Measurements from ENCODE around the gene MMP21. TPM values are rescaled to one million over a fixed set of nuclear protein-coding genes. Genes with fewer than 3 reads are reported as not detected.

MMP21 gene
- total RNA-seq, 1 donor from 2014 or later: under 0.01 TPM

- Histone ChIP-seq H3K27ac (ENCODE audit: low read depth, low read length) (no peak overlapping the region), H3K4me1 (ENCODE audit: control insufficient read depth in 3 of 3, insufficient read depth in 3 of 3, low read length in 3 of 3) (no peaks in the 10 kb centered on the region), H3K9me3 (ENCODE audit: control insufficient read depth in 3 of 3, low read length in 3 of 3) (no peaks in the 10 kb centered on the region)
Measured at GRCh38 chr10:125779403-125780327, 4.0 kb upstream of the MMP21 start.

GRCh38 chr10:125778556-125778955 lies 2.9 kb upstream of the MMP21 start:
- no peaks in the 10 kb centered on the region for H3K36me3 ChIP-seq (ENCODE audit: control insufficient read depth in 3 of 3, insufficient read depth in 3 of 3, low read length in 3 of 3)
- no peak overlapping the region for H3K9ac ChIP-seq (ENCODE audit: low read depth in 1 of 3, low read length in 3 of 3)
- H3K27me3 ChIP-seq (ENCODE audit: control insufficient read depth in 3 of 3, insufficient read depth in 3 of 3, low read length in 3 of 3): peaks cover 0 to 11% (median 5%) of the 10 kb centered on the region in 3 donors
- no peak overlapping the region for H3K27ac ChIP-seq (ENCODE audit: low read depth, low read length)
- H3K9me3 ChIP-seq (ENCODE audit: control insufficient read depth in 3 of 3, low read length in 3 of 3): no peaks in the 10 kb centered on the region
- no peaks in the 10 kb centered on the region for H3K4me1 ChIP-seq (ENCODE audit: control insufficient read depth in 3 of 3, insufficient read depth in 3 of 3, low read length in 3 of 3)
- H3K4me3 ChIP-seq (ENCODE audit: low read length in 3 of 3): no peak overlapping the region

More at GRCh38 chr10:125779403-125780327, 4.0 kb upstream of the MMP21 start:
- Histone ChIP-seq H3K27me3 (ENCODE audit: control insufficient read depth in 3 of 3, insufficient read depth in 3 of 3, low read length in 3 of 3) (peaks cover 0 to 8% (median 5%) of the 10 kb centered on the region in 3 donors), H3K36me3 (ENCODE audit: control insufficient read depth in 3 of 3, insufficient read depth in 3 of 3, low read length in 3 of 3) (no peaks in the 10 kb centered on the region), H3K4me3 (ENCODE audit: low read length in 3 of 3) (no peak overlapping the region), H3K9ac (ENCODE audit: low read depth in 1 of 3, low read length in 3 of 3) (no peak overlapping the region)

- Histone ChIP-seq H3K9me3 (ENCODE audit: control insufficient read depth in 3 of 3, low read length in 3 of 3) (no peaks in the 10 kb centered on the region), H3K36me3 (ENCODE audit: control insufficient read depth in 3 of 3, insufficient read depth in 3 of 3, low read length in 3 of 3) (no peaks in the 10 kb centered on the region), H3K4me3 (ENCODE audit: low read length in 3 of 3) (no peak overlapping the region), H3K9ac (ENCODE audit: low read depth in 1 of 3, low read length in 3 of 3) (no peak overlapping the region), H3K27ac (ENCODE audit: low read depth, low read length) (no peak overlapping the region), H3K27me3 (ENCODE audit: control insufficient read depth in 3 of 3, insufficient read depth in 3 of 3, low read length in 3 of 3) (peaks cover 0 to 17% (median 9%) of the 10 kb centered on the region in 3 donors), H3K4me1 (ENCODE audit: control insufficient read depth in 3 of 3, insufficient read depth in 3 of 3, low read length in 3 of 3) (no peaks in the 10 kb centered on the region)
Measured at GRCh38 chr10:125777806-125778205, 2.2 kb upstream of the MMP21 start.

GRCh38 chr10:125774581-125775191 lies 935 bp downstream of the MMP21 start:
- Histone ChIP-seq H3K9ac (ENCODE audit: low read depth in 1 of 3, low read length in 3 of 3) (no peak overlapping the region), H3K36me3 (ENCODE audit: control insufficient read depth in 3 of 3, insufficient read depth in 3 of 3, low read length in 3 of 3) (no peaks in the 10 kb centered on the region), H3K4me1 (ENCODE audit: control insufficient read depth in 3 of 3, insufficient read depth in 3 of 3, low read length in 3 of 3) (no peaks in the 10 kb centered on the region), H3K9me3 (ENCODE audit: control insufficient read depth in 3 of 3, low read length in 3 of 3) (no peaks in the 10 kb centered on the region), H3K4me3 (ENCODE audit: low read length in 3 of 3) (no peak overlapping the region), H3K27ac (ENCODE audit: low read depth, low read length) (no peak overlapping the region), H3K27me3 (ENCODE audit: control insufficient read depth in 3 of 3, insufficient read depth in 3 of 3, low read length in 3 of 3) (peaks cover 0 to 17% (median 9%) of the 10 kb centered on the region in 3 donors)

- no peaks in the 10 kb centered on the region for H3K9me3 ChIP-seq (ENCODE audit: control insufficient read depth in 3 of 3, low read length in 3 of 3)
- no peak overlapping the region for H3K27ac ChIP-seq (ENCODE audit: low read depth, low read length)
- H3K27me3 ChIP-seq (ENCODE audit: control insufficient read depth in 3 of 3, insufficient read depth in 3 of 3, low read length in 3 of 3): peaks cover 0 to 17% (median 9%) of the 10 kb centered on the region in 3 donors
- no peak overlapping the region for H3K9ac ChIP-seq (ENCODE audit: low read depth in 1 of 3, low read length in 3 of 3)
- peaks cover 0 to 3% (median 0%) of the 10 kb centered on the region in 3 donors for H3K36me3 ChIP-seq (ENCODE audit: control insufficient read depth in 3 of 3, insufficient read depth in 3 of 3, low read length in 3 of 3)
- H3K4me3 ChIP-seq (ENCODE audit: low read length in 3 of 3): no peak overlapping the region
- peaks cover 0 to 3% (median 0%) of the 10 kb centered on the region in 3 donors for H3K4me1 ChIP-seq (ENCODE audit: control insufficient read depth in 3 of 3, insufficient read depth in 3 of 3, low read length in 3 of 3)
Measured at GRCh38 chr10:125773687-125774543, 1.7 kb downstream of the MMP21 start.

GRCh38 chr10:125772864-125773180 lies 2.8 kb downstream of the MMP21 start:
- Histone ChIP-seq H3K36me3 (ENCODE audit: control insufficient read depth in 3 of 3, insufficient read depth in 3 of 3, low read length in 3 of 3) (peaks cover 0 to 4% (median 3%) of the 10 kb centered on the region in 3 donors), H3K9me3 (ENCODE audit: control insufficient read depth in 3 of 3, low read length in 3 of 3) (no peaks in the 10 kb centered on the region)

GRCh38 chr10:125772112-125772863 lies 3.3 kb downstream of the MMP21 start:
- no peak overlapping the region for H3K27ac ChIP-seq (ENCODE audit: low read depth, low read length)
- peaks cover 0 to 15% (median 9%) of the 10 kb centered on the region in 3 donors for H3K27me3 ChIP-seq (ENCODE audit: control insufficient read depth in 3 of 3, insufficient read depth in 3 of 3, low read length in 3 of 3)
- H3K4me3 ChIP-seq (ENCODE audit: low read length in 3 of 3): no peak overlapping the region
- H3K9ac ChIP-seq (ENCODE audit: low read depth in 1 of 3, low read length in 3 of 3): no peak overlapping the region
- peaks cover 0 to 3% (median 0%) of the 10 kb centered on the region in 3 donors for H3K4me1 ChIP-seq (ENCODE audit: control insufficient read depth in 3 of 3, insufficient read depth in 3 of 3, low read length in 3 of 3)
- peaks cover 0 to 4% (median 4%) of the 10 kb centered on the region in 3 donors for H3K36me3 ChIP-seq (ENCODE audit: control insufficient read depth in 3 of 3, insufficient read depth in 3 of 3, low read length in 3 of 3)
- H3K9me3 ChIP-seq (ENCODE audit: control insufficient read depth in 3 of 3, low read length in 3 of 3): no peaks in the 10 kb centered on the region

More at GRCh38 chr10:125772864-125773180, 2.8 kb downstream of the MMP21 start:
- no peak overlapping the region for H3K27ac ChIP-seq (ENCODE audit: low read depth, low read length)
- H3K4me3 ChIP-seq (ENCODE audit: low read length in 3 of 3): no peak overlapping the region
- peaks cover 0 to 3% (median 0%) of the 10 kb centered on the region in 3 donors for H3K4me1 ChIP-seq (ENCODE audit: control insufficient read depth in 3 of 3, insufficient read depth in 3 of 3, low read length in 3 of 3)
- H3K27me3 ChIP-seq (ENCODE audit: control insufficient read depth in 3 of 3, insufficient read depth in 3 of 3, low read length in 3 of 3): peaks cover 0 to 17% (median 9%) of the 10 kb centered on the region in 3 donors
- H3K9ac ChIP-seq (ENCODE audit: low read depth in 1 of 3, low read length in 3 of 3): no peak overlapping the region

GRCh38 chr10:125770844-125771243 lies 4.8 kb downstream of the MMP21 start:
- Histone ChIP-seq H3K9me3 (ENCODE audit: control insufficient read depth in 3 of 3, low read length in 3 of 3) (no peaks in the 10 kb centered on the region), H3K36me3 (ENCODE audit: control insufficient read depth in 3 of 3, insufficient read depth in 3 of 3, low read length in 3 of 3) (peaks cover 1 to 6% (median 4%) of the 10 kb centered on the region in 3 donors), H3K4me1 (ENCODE audit: control insufficient read depth in 3 of 3, insufficient read depth in 3 of 3, low read length in 3 of 3) (peaks cover 0 to 3% (median 0%) of the 10 kb centered on the region in 3 donors), H3K4me3 (ENCODE audit: low read length in 3 of 3) (no peak overlapping the region), H3K27ac (ENCODE audit: low read depth, low read length) (no peak overlapping the region), H3K27me3 (ENCODE audit: control insufficient read depth in 3 of 3, insufficient read depth in 3 of 3, low read length in 3 of 3) (peaks cover 0 to 12% (median 9%) of the 10 kb centered on the region in 3 donors), H3K9ac (ENCODE audit: low read depth in 1 of 3, low read length in 3 of 3) (no peak overlapping the region)

GRCh38 chr10:125769175-125769574 lies 6.4 kb downstream of the MMP21 start:
- H3K36me3 ChIP-seq (ENCODE audit: control insufficient read depth in 3 of 3, insufficient read depth in 3 of 3, low read length in 3 of 3): peaks cover 9 to 21% (median 13%) of the 10 kb centered on the region in 3 donors
- H3K27me3 ChIP-seq (ENCODE audit: control insufficient read depth in 3 of 3, insufficient read depth in 3 of 3, low read length in 3 of 3): peaks cover 0 to 7% (median 3%) of the 10 kb centered on the region in 3 donors
- no peaks in the 10 kb centered on the region for H3K9me3 ChIP-seq (ENCODE audit: control insufficient read depth in 3 of 3, low read length in 3 of 3)
- H3K9ac ChIP-seq (ENCODE audit: low read depth in 1 of 3, low read length in 3 of 3): no peak overlapping the region
- H3K4me3 ChIP-seq (ENCODE audit: low read length in 3 of 3): no peak overlapping the region
- no peak overlapping the region for H3K27ac ChIP-seq (ENCODE audit: low read depth, low read length)
- H3K4me1 ChIP-seq (ENCODE audit: control insufficient read depth in 3 of 3, insufficient read depth in 3 of 3, low read length in 3 of 3): peaks cover 0 to 3% (median 0%) of the 10 kb centered on the region in 3 donors
